H1 (cell line): ENCODE results near the gene NCOA1. TPM values are rescaled to one million over a fixed set of nuclear protein-coding genes. Genes with fewer than 3 reads are reported as not detected.

Experiments
- BRCA1 ChIP-seq: IDR thresholded peaks from 2 replicates; pipeline ENCODE4 v1.6.1; 2012; ENCODE audit warnings: low read depth, low read length, improper control_type of control experiment
- CHD7 ChIP-seq: fragments of 300-600 bp; sonication (generic); IDR thresholded peaks from 2 replicates; pipeline ENCODE4 v1.7.1; 2012; ENCODE audit warnings: low read length, moderate library complexity, mild to moderate bottlenecking, inconsistent platforms; ENCODE audit not compliant: insufficient replicate concordance
- NANOG ChIP-seq: IDR thresholded peaks from 2 replicates; pipeline ENCODE4 v1.6.1; 2011; ENCODE audit warnings: low read length, low read depth, mild to moderate bottlenecking, inconsistent platforms; ENCODE audit not compliant: insufficient read depth, poor library complexity, severe bottlenecking
- RBBP5 ChIP-seq: IDR thresholded peaks from 2 replicates; pipeline ENCODE4 v1.7.1; 2012; ENCODE audit warnings: low read depth, mild to moderate bottlenecking, inconsistent platforms, low read length, moderate library complexity, borderline replicate concordance
- SUZ12 ChIP-seq: fragments of 200-600 bp; sonication (generic); IDR thresholded peaks from 2 replicates; pipeline ENCODE4 v1.6.1; 2012; ENCODE audit warnings: mild to moderate bottlenecking, inconsistent platforms, low read length, moderate library complexity, mixed read lengths
- polyA plus RNA-seq, 7 experiments: library from polyadenylated mRNA; depleted of rRNA in 3 of 7; stranded (reverse) in 5 of 7; unstranded in 2 of 7; fragments of >200 nt in 5 of 7; fragments of 200-250 nt in 2 of 7; gene quantifications; 1 replicate in 5 of 7; 2 replicates in 1 of 7; 4 replicates in 1 of 7; pipeline versions ENCODE4 v1.2.1 to v1.2.3, GENCODE V29; 2011 to 2013; ENCODE audit warnings: missing spikeins in 2 of 7, mixed read lengths in 2 of 7
- total RNA-seq: library from RNA; stranded (reverse); fragmentation: NEBNext Ultra II Directional; extraction: Animal tissue kit (Norgen Biotek cat#: 25700); gene quantifications from 2 replicates; pipeline ENCODE4 v1.2.1, GENCODE V29; 2021

The NCOA1 gene
- total and polyA plus RNA-seq, 2 of the 8 experiments (the other 6 are each of a cell fraction or from before 2014, with no cell fraction given): 12.8 to 17.9 TPM

GRCh38 chr2:24657818-24658217 is 166.8 kb downstream of the NCOA1 start (continued):
- TF ChIP-seq CHD7: no peak
- TF ChIP-seq SUZ12: no peak
- TF ChIP-seq NANOG: no peak
- no peak for TF ChIP-seq BRCA1
- TF ChIP-seq RBBP5: no peak
